K562 (cell line): Measurements from ENCODE around the gene ZNF316. TPM values are rescaled to one million over a fixed set of nuclear protein-coding genes. Genes with fewer than 3 reads are reported as not detected.

Experiments
- ATF7 ChIP-seq: fragments of 450-650 bp; IDR thresholded peaks from 2 replicates; pipeline ENCODE4 v1.7.1; 2014; ENCODE audit warnings: mild to moderate bottlenecking, moderate library complexity
- CBFA2T3 ChIP-seq: fragments of 450-650 bp; IDR thresholded peaks from 2 replicates; pipeline ENCODE4 v1.6.1; 2017
- CBX1 ChIP-seq: sonication (generic); IDR thresholded peaks from 2 replicates; pipeline ENCODE4 v1.6.1; 2016; ENCODE audit warnings: antibody characterized with exemption, low read depth, mild to moderate bottlenecking
- CREM ChIP-seq: IDR thresholded peaks from 2 replicates; pipeline ENCODE4 v1.6.1; 2014; ENCODE audit warnings: antibody characterized with exemption, low read depth
- ERF ChIP-seq: fragments of 450-650 bp; formaldehyde crosslinking; IDR thresholded peaks from 2 replicates; pipeline ENCODE4 v1.4.0; 2020; ENCODE audit warnings: mild to moderate bottlenecking, mixed read lengths
- JUN ChIP-seq, 2 experiments: sonication (generic) in 1 of 2; formaldehyde crosslinking in 1 of 2; IDR thresholded peaks; 2 replicates each; pipeline versions ENCODE4 v1.6.1 to v1.8.0; 2012 to 2022; ENCODE audit warnings: borderline replicate concordance in 2 of 2, mild to moderate bottlenecking in 2 of 2, improper control_type of control experiment in 1 of 2, low read depth in 1 of 2, low read length in 1 of 2, missing genetic modification reagents in 1 of 2
- L3MBTL2 ChIP-seq: fragments of 450-650 bp; IDR thresholded peaks from 2 replicates; pipeline ENCODE4 v1.6.1; 2016; ENCODE audit warnings: mild to moderate bottlenecking, moderate library complexity
- MYC ChIP-seq, 2 experiments: fragments of 250-450 bp in 1 of 2; sonication (Bioruptor Pico) in 1 of 2; IDR thresholded peaks; 2 replicates each; pipeline versions ENCODE4 v1.5.1 to v1.6.1; 2012 to 2021; ENCODE audit warnings: low read depth in 2 of 2, borderline replicate concordance in 1 of 2, improper control_type of control experiment in 1 of 2, low read length in 1 of 2, mild to moderate bottlenecking in 1 of 2, moderate library complexity in 1 of 2
- RHOXF2B ChIP-seq: fragments of 250-450 bp; sonication (Bioruptor Pico); conservative IDR thresholded peaks from 2 replicates; pipeline ENCODE4 v1.5.1; 2021
- SETDB1 ChIP-seq: IDR thresholded peaks from one replicate; pipeline ENCODE4 v1.6.1; 2012; ENCODE audit warnings: low read length, control low read depth, inconsistent platforms
- SIRT6 ChIP-seq: IDR thresholded peaks from one replicate; pipeline ENCODE4 v1.6.1; 2012; ENCODE audit warnings: low read depth, mild to moderate bottlenecking, control low read depth, inconsistent platforms, low read length, moderate library complexity
- SMARCA5 ChIP-seq: fragments of 450-650 bp; IDR thresholded peaks from 2 replicates; pipeline ENCODE4 v1.6.1; 2016
- SREBF1 ChIP-seq: fragments of 150-350 bp; IDR thresholded peaks from 2 replicates; pipeline ENCODE4 v1.6.1; 2014; ENCODE audit warnings: antibody characterized with exemption, low read depth, low read length, borderline replicate concordance
- SUPT5H ChIP-seq: fragments of 450-650 bp; IDR thresholded peaks from 2 replicates; pipeline ENCODE4 v1.6.1; 2016
- ZC3H8 ChIP-seq: fragments of 450-650 bp; IDR thresholded peaks from 2 replicates; pipeline ENCODE4 v1.6.1; 2017
- ZNF124 ChIP-seq: sonication (generic); formaldehyde crosslinking; IDR thresholded peaks from 2 replicates; pipeline ENCODE4 v1.8.1; 2022; ENCODE audit warnings: missing genetic modification reagents
- polyA plus RNA-seq, 8 experiments: library from polyadenylated mRNA; depleted of rRNA in 4 of 8; stranded (reverse) in 5 of 8; unstranded in 3 of 8; fragments of >200 nt; fragmentation: Nextera tagmentation in 2 of 8; fragmentation: Illumina TruSeq in 1 of 8; extraction: Ambion mirVana in 2 of 8; extraction: Trizol in 1 of 8; gene quantifications; 2 replicates each; pipeline versions ENCODE4 v1.2.1 to v1.2.3, GENCODE V29; 2011 to 2014; ENCODE audit warnings: inconsistent platforms in 1 of 8, missing spikeins in 1 of 8
- total RNA-seq, 7 experiments: library from RNA; depleted of rRNA in 6 of 7; stranded (reverse); fragments of >200 nt in 6 of 7; fragmentation: Illumina TruSeq in 2 of 7; extraction: Trizol in 2 of 7; gene quantifications; 2 replicates each; pipeline versions ENCODE4 v1.2.1 to v1.2.3, GENCODE V29; 2011 to 2021; ENCODE audit warnings: low replicate concordance in 1 of 7
- TF ChIP-seq, protein P1 (sequence below): fragments of 250-450 bp; sonication (Bioruptor Pico); IDR thresholded peaks from 2 replicates; pipeline ENCODE4 v1.4.0; 2020
- TF ChIP-seq, protein P2 (sequence below): fragments of 450-650 bp; formaldehyde crosslinking; IDR thresholded peaks from 2 replicates; pipeline ENCODE4 v1.4.0; 2020; ENCODE audit warnings: mild to moderate bottlenecking, mixed read lengths
- TF ChIP-seq, protein P3 (sequence below): sonication (generic); formaldehyde crosslinking; IDR thresholded peaks from 2 replicates; pipeline ENCODE4 v1.9.0; 2022; ENCODE audit warnings: mild to moderate bottlenecking, missing genetic modification reagents
- TF ChIP-seq, protein P4 (sequence below): sonication (generic); formaldehyde crosslinking; IDR thresholded peaks from 2 replicates; pipeline ENCODE4 v1.5.0; 2020; ENCODE audit warnings: missing genetic modification reagents

Gene ZNF316
- total and polyA plus RNA-seq, 9 of the 15 experiments (the other 6 are each of a cell fraction or from before 2014, with no cell fraction given): 0.10 to 34.0 (median 8.6) TPM

DNA sequence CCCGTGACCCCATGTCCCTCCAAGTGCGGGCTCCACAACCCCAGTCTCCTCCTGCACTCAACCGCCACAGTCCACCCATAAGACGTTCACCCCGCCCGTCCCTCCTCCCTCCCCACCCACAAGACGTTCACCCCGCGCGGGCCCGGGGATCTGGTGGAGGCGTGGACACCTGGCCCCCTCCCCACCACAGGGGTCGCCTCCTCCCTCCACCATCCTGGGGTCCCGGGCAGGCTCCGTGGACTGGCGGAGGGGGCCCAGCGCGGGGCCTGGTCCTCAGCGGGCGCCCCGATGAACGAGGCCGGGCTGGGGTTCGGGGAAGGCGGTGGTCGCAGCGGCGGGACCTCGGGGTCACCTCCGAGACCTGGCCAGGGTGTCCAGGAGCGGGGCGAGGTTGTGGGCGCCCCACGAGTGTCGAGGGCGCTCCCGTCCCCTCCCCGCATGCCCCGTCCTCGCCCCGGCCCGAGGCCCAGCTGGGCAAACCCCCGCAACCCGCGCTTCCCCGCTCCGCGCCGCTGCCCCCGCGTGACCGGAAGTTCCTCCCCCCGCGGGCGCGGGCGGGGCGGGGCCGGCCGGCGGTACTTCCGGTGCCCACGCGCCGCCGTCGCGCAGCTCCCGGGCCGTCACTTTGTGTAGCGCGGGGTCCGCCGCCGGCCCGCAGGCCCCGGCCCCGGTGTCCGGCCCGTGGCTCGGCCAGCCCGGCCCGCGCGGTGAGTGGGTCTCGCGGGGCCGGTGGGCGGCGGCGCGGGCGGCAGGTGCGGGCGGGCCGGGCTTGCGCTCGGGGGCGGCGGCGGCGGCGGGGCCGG lies at the start of gene ZNF316 (continued):
- TF ChIP-seq, protein P1, sequence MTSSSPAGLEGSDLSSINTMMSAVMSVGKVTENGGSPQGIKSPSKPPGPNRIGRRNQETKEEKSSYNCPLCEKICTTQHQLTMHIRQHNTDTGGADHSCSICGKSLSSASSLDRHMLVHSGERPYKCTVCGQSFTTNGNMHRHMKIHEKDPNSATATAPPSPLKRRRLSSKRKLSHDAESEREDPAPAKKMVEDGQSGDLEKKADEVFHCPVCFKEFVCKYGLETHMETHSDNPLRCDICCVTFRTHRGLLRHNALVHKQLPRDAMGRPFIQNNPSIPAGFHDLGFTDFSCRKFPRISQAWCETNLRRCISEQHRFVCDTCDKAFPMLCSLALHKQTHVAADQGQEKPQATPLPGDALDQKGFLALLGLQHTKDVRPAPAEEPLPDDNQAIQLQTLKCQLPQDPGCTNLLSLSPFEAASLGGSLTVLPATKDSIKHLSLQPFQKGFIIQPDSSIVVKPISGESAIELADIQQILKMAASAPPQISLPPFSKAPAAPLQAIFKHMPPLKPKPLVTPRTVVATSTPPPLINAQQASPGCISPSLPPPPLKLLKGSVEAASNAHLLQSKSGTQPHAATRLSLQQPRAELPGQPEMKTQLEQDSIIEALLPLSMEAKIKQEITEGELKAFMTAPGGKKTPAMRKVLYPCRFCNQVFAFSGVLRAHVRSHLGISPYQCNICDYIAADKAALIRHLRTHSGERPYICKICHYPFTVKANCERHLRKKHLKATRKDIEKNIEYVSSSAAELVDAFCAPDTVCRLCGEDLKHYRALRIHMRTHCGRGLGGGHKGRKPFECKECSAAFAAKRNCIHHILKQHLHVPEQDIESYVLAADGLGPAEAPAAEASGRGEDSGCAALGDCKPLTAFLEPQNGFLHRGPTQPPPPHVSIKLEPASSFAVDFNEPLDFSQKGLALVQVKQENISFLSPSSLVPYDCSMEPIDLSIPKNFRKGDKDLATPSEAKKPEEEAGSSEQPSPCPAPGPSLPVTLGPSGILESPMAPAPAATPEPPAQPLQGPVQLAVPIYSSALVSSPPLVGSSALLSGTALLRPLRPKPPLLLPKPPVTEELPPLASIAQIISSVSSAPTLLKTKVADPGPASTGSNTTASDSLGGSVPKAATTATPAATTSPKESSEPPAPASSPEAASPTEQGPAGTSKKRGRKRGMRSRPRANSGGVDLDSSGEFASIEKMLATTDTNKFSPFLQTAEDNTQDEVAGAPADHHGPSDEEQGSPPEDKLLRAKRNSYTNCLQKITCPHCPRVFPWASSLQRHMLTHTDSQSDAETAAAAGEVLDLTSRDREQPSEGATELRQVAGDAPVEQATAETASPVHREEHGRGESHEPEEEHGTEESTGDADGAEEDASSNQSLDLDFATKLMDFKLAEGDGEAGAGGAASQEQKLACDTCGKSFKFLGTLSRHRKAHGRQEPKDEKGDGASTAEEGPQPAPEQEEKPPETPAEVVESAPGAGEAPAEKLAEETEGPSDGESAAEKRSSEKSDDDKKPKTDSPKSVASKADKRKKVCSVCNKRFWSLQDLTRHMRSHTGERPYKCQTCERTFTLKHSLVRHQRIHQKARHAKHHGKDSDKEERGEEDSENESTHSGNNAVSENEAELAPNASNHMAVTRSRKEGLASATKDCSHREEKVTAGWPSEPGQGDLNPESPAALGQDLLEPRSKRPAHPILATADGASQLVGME: 0 out of 2 replicates have a peak, but pooled peaks have one; percentile 23
- TF ChIP-seq CBX1 (no peak), L3MBTL2 (peak; percentile 77), CBFA2T3 (no peak), SREBF1 (no peak), ERF (CRISPR knock-in tag) (0 out of 2 replicates have a peak, but pooled peaks have one; percentile 76), SMARCA5 (no peak), MYC (IDR thresholded peaks at IDR 0.05; ENCODE audit: low read depth, low read length) (peak; percentile 63; the same call in 1 of the 2 replicates), MYC (CRISPR knock-in tag; IDR thresholded peaks at IDR 0.05; ENCODE audit: borderline replicate concordance, low read depth) (no peak), ZNF124 (CRISPR knock-in tag) (no peak), SETDB1 (no peak), ATF7 (no peak), SUPT5H (peak; percentile 33; the same call in 1 of the 2 replicates), ZC3H8 (no peak), CREM (peak; percentile 36; the same call in 1 of the 2 replicates), JUN (IDR thresholded peaks at IDR 0.05; ENCODE audit: borderline replicate concordance, low read depth, low read length) (no peak), JUN (CRISPR knock-in tag; IDR thresholded peaks at IDR 0.05; ENCODE audit: borderline replicate concordance) (no peak), SIRT6 (no peak), RHOXF2B (CRISPR knock-in tag) (no peak)
- TF ChIP-seq, protein P2, sequence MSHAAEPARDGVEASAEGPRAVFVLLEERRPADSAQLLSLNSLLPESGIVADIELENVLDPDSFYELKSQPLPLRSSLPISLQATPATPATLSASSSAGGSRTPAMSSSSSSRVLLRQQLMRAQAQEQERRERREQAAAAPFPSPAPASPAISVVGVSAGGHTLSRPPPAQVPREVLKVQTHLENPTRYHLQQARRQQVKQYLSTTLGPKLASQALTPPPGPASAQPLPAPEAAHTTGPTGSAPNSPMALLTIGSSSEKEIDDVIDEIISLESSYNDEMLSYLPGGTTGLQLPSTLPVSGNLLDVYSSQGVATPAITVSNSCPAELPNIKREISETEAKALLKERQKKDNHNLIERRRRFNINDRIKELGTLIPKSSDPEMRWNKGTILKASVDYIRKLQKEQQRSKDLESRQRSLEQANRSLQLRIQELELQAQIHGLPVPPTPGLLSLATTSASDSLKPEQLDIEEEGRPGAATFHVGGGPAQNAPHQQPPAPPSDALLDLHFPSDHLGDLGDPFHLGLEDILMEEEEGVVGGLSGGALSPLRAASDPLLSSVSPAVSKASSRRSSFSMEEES: peak; percentile 30; the same call in 1 of the 2 replicates
- TF ChIP-seq, protein P3, sequence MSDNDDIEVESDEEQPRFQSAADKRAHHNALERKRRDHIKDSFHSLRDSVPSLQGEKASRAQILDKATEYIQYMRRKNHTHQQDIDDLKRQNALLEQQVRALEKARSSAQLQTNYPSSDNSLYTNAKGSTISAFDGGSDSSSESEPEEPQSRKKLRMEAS (CRISPR knock-in tag): no peak
- TF ChIP-seq, protein P4, sequence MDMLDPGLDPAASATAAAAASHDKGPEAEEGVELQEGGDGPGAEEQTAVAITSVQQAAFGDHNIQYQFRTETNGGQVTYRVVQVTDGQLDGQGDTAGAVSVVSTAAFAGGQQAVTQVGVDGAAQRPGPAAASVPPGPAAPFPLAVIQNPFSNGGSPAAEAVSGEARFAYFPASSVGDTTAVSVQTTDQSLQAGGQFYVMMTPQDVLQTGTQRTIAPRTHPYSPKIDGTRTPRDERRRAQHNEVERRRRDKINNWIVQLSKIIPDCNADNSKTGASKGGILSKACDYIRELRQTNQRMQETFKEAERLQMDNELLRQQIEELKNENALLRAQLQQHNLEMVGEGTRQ: peak; percentile 82
